Measurements from ENCODE around the gene VSIG2. TPM values are rescaled to one million over a fixed set of nuclear protein-coding genes. Genes with fewer than 3 reads are reported as not detected.

Gene VSIG2
- total RNA-seq, 4 donors from 2014 or later, result 0.58 to 3.2 (median 1.2) TPM; not detected in 1

DNA sequence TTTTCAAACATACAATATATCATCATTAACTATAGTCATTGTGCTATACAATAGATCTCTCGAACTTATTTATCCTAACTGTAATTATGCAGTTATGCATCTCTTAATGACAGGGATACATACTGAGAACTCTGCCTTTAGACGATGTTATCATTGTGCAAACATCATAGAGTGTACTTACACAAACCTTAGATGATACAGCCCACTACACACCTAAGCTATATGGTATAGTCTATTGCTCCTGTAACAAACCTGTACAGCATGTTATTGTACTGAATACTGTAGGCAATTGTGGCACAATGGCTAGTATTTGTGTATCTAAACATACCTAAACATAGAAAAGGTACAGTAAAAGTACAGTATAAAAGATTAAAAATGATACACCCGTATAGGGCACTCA lies 39.7 kb downstream of the VSIG2 start:
- Histone ChIP-seq H3K36me3 (no peaks in the 10 kb centered on the region), H3K4me3 (no peak overlapping the region), H3K27ac (no peak overlapping the region), H3K27me3 (peaks cover 41% of the 10 kb centered on the region), H3K9me3 (peaks cover 0 to 13% (median 0%) of the 10 kb centered on the region in 3 donors), H3K4me1 (peaks cover 0 to under 1% (median 0%) of the 10 kb centered on the region in 3 donors)
- no peak for ATAC-seq
- WGBS, 2 donors (ENCODE audit: low coverage in 1 of 2), result 73 to 76% methylated on average over 3 of the region's 3 CpGs
- TF ChIP-seq EP300 (IDR thresholded peaks at IDR 0.05), result no peak
- TF ChIP-seq, protein P1, sequence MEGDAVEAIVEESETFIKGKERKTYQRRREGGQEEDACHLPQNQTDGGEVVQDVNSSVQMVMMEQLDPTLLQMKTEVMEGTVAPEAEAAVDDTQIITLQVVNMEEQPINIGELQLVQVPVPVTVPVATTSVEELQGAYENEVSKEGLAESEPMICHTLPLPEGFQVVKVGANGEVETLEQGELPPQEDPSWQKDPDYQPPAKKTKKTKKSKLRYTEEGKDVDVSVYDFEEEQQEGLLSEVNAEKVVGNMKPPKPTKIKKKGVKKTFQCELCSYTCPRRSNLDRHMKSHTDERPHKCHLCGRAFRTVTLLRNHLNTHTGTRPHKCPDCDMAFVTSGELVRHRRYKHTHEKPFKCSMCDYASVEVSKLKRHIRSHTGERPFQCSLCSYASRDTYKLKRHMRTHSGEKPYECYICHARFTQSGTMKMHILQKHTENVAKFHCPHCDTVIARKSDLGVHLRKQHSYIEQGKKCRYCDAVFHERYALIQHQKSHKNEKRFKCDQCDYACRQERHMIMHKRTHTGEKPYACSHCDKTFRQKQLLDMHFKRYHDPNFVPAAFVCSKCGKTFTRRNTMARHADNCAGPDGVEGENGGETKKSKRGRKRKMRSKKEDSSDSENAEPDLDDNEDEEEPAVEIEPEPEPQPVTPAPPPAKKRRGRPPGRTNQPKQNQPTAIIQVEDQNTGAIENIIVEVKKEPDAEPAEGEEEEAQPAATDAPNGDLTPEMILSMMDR (IDR thresholded peaks at IDR 0.05), result no peak
- TF ChIP-seq POLR2A (IDR thresholded peaks at IDR 0.05), result no peak
- no peak for TF ChIP-seq POLR2AphosphoS5 (IDR thresholded peaks at IDR 0.05)

DNA sequence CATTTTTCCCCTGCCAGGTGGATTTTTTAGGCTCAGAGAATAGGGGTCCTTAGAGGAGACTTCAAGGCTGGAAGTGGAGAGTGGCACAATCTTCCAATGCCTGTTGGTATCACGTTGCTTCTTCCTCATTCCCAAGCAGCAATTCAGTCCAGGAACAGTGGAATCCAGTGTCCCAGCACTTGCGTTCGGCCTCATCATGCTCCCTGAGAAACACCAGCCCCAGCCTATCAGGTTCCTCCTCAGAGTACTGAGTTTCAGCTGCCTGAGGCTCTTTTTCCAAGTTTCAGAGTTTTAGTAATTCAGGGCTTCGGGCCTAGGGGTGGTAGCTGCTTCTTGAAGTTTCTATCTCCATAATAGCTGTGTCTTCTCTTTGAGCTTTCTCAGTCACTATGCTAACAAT lies 44.2 kb downstream of the VSIG2 start:
- Histone ChIP-seq H3K4me3 (no peak overlapping the region), H3K27me3 (peaks cover 34% of the 10 kb centered on the region), H3K36me3 (no peaks in the 10 kb centered on the region), H3K4me1 (no peaks in the 10 kb centered on the region), H3K27ac (no peak overlapping the region), H3K9me3 (peaks cover 0 to 19% (median 0%) of the 10 kb centered on the region in 3 donors)
- 82 to 88% methylated on average over 4 of the region's 4 CpGs for WGBS, 2 donors (ENCODE audit: low coverage in 1 of 2)
- no peak for ATAC-seq
- TF ChIP-seq POLR2A (IDR thresholded peaks at IDR 0.05), result no peak
- TF ChIP-seq, protein P1 (IDR thresholded peaks at IDR 0.05), result no peak
- no peak for TF ChIP-seq POLR2AphosphoS5 (IDR thresholded peaks at IDR 0.05)
- TF ChIP-seq EP300 (IDR thresholded peaks at IDR 0.05), result no peak

DNA sequence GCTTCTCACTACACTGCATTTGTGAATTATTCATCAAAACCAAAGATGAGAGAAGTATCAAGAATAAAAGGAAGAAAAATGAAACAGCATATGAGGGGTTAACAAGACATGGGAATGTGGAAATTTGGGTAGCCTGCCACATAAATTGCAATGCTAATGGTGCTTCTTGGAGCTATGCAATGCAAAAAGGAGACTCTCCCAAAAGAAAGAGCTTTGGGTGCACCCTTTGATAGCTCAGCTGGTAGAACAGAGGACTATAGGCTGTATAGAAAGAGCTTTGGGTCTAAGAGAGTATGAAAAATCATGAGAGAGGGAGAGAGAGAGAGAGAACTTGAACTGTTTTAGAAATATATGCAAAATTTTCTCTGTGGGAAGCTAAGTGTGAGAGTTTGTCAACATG lies 52.0 kb downstream of the VSIG2 start:
- Histone ChIP-seq H3K4me3 (no peak overlapping the region), H3K27ac (no peak overlapping the region), H3K36me3 (no peaks in the 10 kb centered on the region), H3K4me1 (no peaks in the 10 kb centered on the region), H3K27me3 (peaks cover 23% of the 10 kb centered on the region), H3K9me3 (peaks cover 0 to 11% (median 2%) of the 10 kb centered on the region in 3 donors)
- TF ChIP-seq POLR2AphosphoS5 (IDR thresholded peaks at IDR 0.05), result no peak
- no peak for TF ChIP-seq EP300 (IDR thresholded peaks at IDR 0.05)
- TF ChIP-seq, protein P1 (IDR thresholded peaks at IDR 0.05), result no peak
- TF ChIP-seq POLR2A (IDR thresholded peaks at IDR 0.05), result no peak
- ATAC-seq, result no peak

DNA sequence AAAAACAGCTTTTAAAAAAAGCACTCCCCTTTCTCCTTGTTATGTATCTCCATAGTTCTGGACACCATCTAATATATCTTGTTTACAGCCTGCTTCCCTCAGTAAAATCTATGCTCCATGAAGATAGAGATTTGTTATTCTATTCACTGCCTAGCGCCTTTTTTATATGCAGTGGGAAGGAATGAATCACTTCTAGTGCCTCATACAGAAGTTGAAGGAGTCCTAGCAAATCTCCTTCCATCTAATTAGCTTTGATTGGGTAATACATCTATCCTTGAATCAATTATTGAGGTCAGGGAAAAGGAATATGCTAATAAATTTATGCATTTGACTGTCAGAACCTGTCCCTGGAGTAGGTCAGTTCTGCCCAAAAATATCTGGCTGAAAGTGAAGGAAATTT lies 52.5 kb downstream of the VSIG2 start:
- TF ChIP-seq, protein P1 (IDR thresholded peaks at IDR 0.05), result no peak
- no peak for TF ChIP-seq EP300 (IDR thresholded peaks at IDR 0.05)
- no peak for TF ChIP-seq POLR2AphosphoS5 (IDR thresholded peaks at IDR 0.05)
- no peak for TF ChIP-seq POLR2A (IDR thresholded peaks at IDR 0.05)
- Histone ChIP-seq H3K27ac (no peak overlapping the region), H3K36me3 (peaks cover 0 to 4% of the 10 kb centered on the region in 2 donors), H3K9me3 (peaks cover 0 to 11% (median 2%) of the 10 kb centered on the region in 3 donors), H3K4me3 (no peak overlapping the region), H3K4me1 (no peaks in the 10 kb centered on the region), H3K27me3 (peaks cover 21% of the 10 kb centered on the region)
- 67 to 89% methylated on average over 1 of the region's 1 CpG for WGBS, 2 donors (ENCODE audit: low coverage in 1 of 2)
- ATAC-seq, result no peak

Other genes with a start within 250 kb of the VSIG2 start
- gene OR8B12, start 208.6 kb downstream of the VSIG2 start, total RNA-seq, result not detected
- gene OR8A1, start 182.3 kb downstream of the VSIG2 start, total RNA-seq, result not detected
- gene PANX3, start 140.8 kb downstream of the VSIG2 start, total RNA-seq, result under 1 TPM in 1 of 4 donors, not detected in 3; 0.47 TPM
- gene TBRG1, start 129.4 kb downstream of the VSIG2 start, total RNA-seq, result 10 to 100 TPM; 35.2 to 54.2 (median 42.4) TPM
- gene SIAE, start 78.5 kb downstream of the VSIG2 start, total RNA-seq, result 1 to 10 TPM; 2.7 to 7.5 (median 4.0) TPM
- 10 to 100 TPM in 1 of 4 donors, 1 to 10 TPM in 3; 4.6 to 15.3 (median 7.4) TPM for gene SPA17, start 78.4 kb downstream of the VSIG2 start, total RNA-seq
- gene NRGN, start 12.3 kb downstream of the VSIG2 start, total RNA-seq, result 1 to 10 TPM in 3 of 4 donors, under 1 TPM in 1; 0.66 to 2.4 (median 1.8) TPM
- 10 to 100 TPM in 3 of 4 donors, 1 to 10 TPM in 1; 9.8 to 38.4 (median 22.4) TPM for gene ESAM, start 10.0 kb upstream of the VSIG2 start, total RNA-seq
- 10 to 100 TPM in 3 of 4 donors, 1 to 10 TPM in 1; 7.0 to 34.9 (median 13.0) TPM for gene MSANTD2, start 48.2 kb upstream of the VSIG2 start, total RNA-seq
- 10 to 100 TPM in 1 of 4 donors, 1 to 10 TPM in 3; 3.6 to 10.8 (median 9.2) TPM for gene ROBO3, start 113.2 kb upstream of the VSIG2 start, total RNA-seq
- 10 to 100 TPM; 13.9 to 33.6 (median 23.4) TPM for gene ROBO4, start 145.6 kb upstream of the VSIG2 start, total RNA-seq
- gene HEPN1, start 167.0 kb upstream of the VSIG2 start, total RNA-seq, result under 1 TPM in 1 of 4 donors, not detected in 3; 0.67 TPM
- gene HEPACAM, start 183.8 kb upstream of the VSIG2 start, total RNA-seq, result 1 to 10 TPM in 1 of 4 donors, under 1 TPM in 2, not detected in 1; 0.31 to 2.1 (median 0.81) TPM
- 1 to 10 TPM in 3 of 4 donors, under 1 TPM in 1; 0.69 to 1.7 (median 1.3) TPM for gene CCDC15, start 201.9 kb upstream of the VSIG2 start, total RNA-seq

Measured in gastroesophageal sphincter (tissue), 4 donors.